Neural progenitor cell (in vitro differentiated cells): ENCODE measurements around the gene GLTP.

Experiments used
- CTCF ChIP-seq: fragments of 200-600 bp; sonication (generic); IDR thresholded peaks from 2 replicates; pipeline ENCODE4 v1.5.1; 2017; ENCODE audit warnings: antibody characterized with exemption, mild to moderate bottlenecking
- EZH2 ChIP-seq: fragments of 200-600 bp; sonication (generic); IDR thresholded peaks from 2 replicates; pipeline ENCODE4 v1.6.1; 2017; ENCODE audit warnings: antibody characterized with exemption, mild to moderate bottlenecking, moderate library complexity

DNA sequence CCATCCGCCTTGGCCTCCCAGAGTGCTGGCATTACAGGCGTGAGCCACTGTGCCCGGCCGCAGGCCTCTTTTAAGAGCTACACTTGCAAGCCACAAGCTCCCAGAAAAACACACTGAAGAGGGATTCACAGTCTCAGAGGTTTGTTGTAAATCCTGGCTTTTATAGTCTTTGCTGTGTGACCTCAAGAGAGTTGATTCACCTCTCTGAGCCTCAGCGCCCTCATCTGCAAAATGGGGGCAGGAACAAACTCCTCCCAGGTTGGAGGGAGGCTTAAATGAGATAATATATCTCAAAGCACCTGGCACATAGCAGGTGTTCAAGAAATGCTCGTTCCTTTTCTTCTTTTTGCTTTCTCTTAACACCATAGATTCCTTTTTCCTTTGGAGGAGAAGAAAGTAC is 15.8 kb upstream of the GLTP start:
- no peak for TF ChIP-seq EZH2
- no peak for TF ChIP-seq CTCF
